Choroid plexus epithelial cell (primary cell): ENCODE results near the gene TNNT2.

ENCODE experiments used
- DNase-seq: peaks from one replicate; pipeline ENCODE4 v3.0.0-alpha.2; 2010; ENCODE audit warnings: low read depth
- H3K4me3 ChIP-seq: 2 replicates; pipeline ENCODE4 v1.5.1; 2011; ENCODE audit warnings: low read depth, mild to moderate bottlenecking, control low read depth, low read length, moderate library complexity
- CTCF ChIP-seq: conservative IDR thresholded peaks from 2 replicates; pipeline ENCODE4 v1.5.1; 2011; ENCODE audit warnings: low read depth, mild to moderate bottlenecking, control low read depth, inconsistent platforms, low read length, moderate library complexity

Gene TNNT2

DNA sequence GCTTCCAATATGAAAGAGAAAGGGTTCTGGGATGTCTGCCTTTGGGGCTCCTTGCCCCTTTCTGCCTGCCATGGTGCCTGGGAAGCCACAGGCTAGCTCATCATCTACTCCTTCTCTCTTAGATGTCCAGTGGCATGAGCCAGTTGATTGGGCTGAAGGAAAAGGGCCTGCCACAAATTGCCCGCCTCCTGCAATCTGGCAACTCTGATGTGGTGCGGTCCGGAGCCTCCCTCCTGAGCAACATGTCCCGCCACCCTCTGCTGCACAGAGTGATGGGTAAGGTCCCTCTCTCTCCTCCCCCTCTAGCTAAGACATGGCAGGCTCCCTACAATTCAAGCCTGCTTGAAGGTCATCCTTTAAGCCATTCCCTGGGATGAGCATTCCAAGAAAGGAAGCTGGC lies 53.2 kb downstream of the TNNT2 start:
- no peak overlapping the region for H3K4me3 ChIP-seq
- DNase-seq = no peak
- TF ChIP-seq CTCF = no peak

DNA sequence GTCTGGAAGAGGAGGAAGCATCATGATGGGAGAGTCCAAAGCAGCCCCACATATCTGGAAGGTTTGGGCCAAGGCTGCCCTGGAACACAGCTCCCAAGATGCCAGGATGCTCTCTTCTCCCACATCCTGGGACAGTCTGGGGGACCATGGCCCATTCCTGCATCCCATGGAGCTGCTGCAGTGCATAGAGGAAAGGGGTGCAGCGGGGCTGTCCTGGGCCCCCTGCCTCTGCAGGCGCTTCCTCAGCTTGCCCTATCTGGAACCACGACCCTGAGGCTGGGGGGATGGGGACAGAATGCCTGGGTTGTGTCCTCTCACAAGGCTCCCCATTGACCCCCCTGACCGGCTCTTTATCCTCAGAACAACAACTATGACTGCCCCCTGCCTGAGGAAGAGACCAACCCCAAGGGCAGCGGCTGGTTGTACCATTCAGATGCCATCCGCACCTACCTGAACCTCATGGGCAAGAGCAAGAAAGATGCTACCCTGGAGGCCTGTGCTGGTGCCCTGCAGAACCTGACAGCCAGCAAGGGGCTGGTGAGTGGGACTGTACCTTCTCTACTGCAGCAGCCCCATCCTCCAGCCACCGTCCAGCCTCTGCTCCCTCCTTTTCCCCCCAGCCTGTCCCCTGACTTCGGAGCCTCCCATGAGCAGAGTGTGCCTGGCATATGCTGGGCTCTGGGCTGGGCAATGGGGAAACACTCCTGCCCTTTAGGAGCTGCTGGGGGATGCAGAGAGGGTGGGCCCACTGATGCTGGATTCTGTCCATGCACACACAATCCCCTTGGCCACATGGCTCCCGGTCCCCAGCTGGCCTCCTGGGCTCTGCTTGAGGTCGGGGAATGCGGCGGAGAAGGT lies 54.6 kb downstream of the TNNT2 start:
- no peak for TF ChIP-seq CTCF
- no peak for DNase-seq
- H3K4me3 ChIP-seq = no peak overlapping the region

DNA sequence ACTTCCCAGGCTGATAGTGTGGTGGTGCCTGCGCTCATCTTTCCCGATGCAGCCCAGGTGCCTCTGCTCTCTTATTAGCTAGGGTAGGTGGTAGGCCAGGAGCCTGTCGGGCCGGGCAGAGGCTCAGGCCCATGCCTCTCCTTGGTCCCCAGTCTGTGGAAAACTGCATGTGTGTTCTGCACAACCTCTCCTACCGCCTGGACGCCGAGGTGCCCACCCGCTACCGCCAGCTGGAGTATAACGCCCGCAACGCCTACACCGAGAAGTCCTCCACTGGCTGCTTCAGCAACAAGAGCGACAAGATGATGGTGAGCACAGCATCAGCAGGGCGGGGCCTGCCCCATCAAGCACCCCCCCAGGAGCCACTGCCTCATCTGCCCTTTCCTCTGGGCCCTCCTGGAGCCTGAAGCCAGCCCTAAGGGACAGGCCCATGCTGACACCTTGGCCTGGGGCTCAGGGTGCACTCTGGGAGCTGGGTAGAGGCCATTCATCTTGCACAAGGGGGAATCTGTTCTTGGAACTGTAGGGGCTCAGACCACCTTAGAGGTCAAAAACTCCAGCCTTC lies 55.6 kb downstream of the TNNT2 start:
- TF ChIP-seq CTCF = no peak
- no peak for DNase-seq
- no peak overlapping the region for H3K4me3 ChIP-seq

- no peak for DNase-seq
- no peak for TF ChIP-seq CTCF
- H3K4me3 ChIP-seq = no peak overlapping the region
Measured at GRCh38 chr1:201320168-201320788, 57.2 kb downstream of the TNNT2 start.

GRCh38 chr1:201319631-201320030 lies 57.8 kb downstream of the TNNT2 start:
- TF ChIP-seq CTCF = no peak
- DNase-seq = no peak
- no peak overlapping the region for H3K4me3 ChIP-seq

GRCh38 chr1:201318504-201319340 lies 58.8 kb downstream of the TNNT2 start:
- DNase-seq = no peak
- no peak overlapping the region for H3K4me3 ChIP-seq
- no peak for TF ChIP-seq CTCF
